Keratinocyte (primary cell): ENCODE measurements around the gene RYR2. TPM values are rescaled to one million over a fixed set of nuclear protein-coding genes. Genes with fewer than 3 reads are reported as not detected.

Source experiments
- DNase-seq: peaks from one replicate; pipeline ENCODE4 v3.0.0-alpha.2; 2011; ENCODE audit warnings: low read depth, missing footprints, low spot score
- FAIRE-seq: peaks from 2 replicates; lab custom pipeline; 2011; peaks lifted over from hg19 to GRCh38; lab: Jason Lieb, UNC
- H2AFZ ChIP-seq: 2 replicates; pipeline ENCODE4 v1.6.0; 2012; ENCODE audit warnings: low read length, control low read depth, inconsistent platforms; ENCODE audit not compliant: control insufficient read depth
- H3K27ac ChIP-seq: 2 replicates; pipeline ENCODE4 v1.5.1; 2011; ENCODE audit warnings: low read length; ENCODE audit not compliant: control insufficient read depth, insufficient read depth
- H3K27me3 ChIP-seq: 3 replicates; pipeline ENCODE4 v1.6.0; 2011; ENCODE audit warnings: low read length; ENCODE audit not compliant: control insufficient read depth, insufficient read depth; ENCODE audit errors: extremely low read depth
- H3K36me3 ChIP-seq, 2 experiments: 2 replicates in 1 of 2; 3 replicates in 1 of 2; pipeline ENCODE4 v1.5.1; 2011; ENCODE audit warnings: low read length in 2 of 2, mild to moderate bottlenecking in 1 of 2; ENCODE audit not compliant: control insufficient read depth in 2 of 2, insufficient read depth in 2 of 2; ENCODE audit errors: extremely low read depth in 1 of 2
- H3K4me1 ChIP-seq: 3 replicates; pipeline ENCODE4 v1.5.1; 2011; ENCODE audit warnings: low read length; ENCODE audit not compliant: control insufficient read depth, insufficient read depth; ENCODE audit errors: extremely low read depth
- H3K4me2 ChIP-seq: 3 replicates; pipeline ENCODE4 v1.6.0; 2011; ENCODE audit warnings: low read depth, low read length; ENCODE audit not compliant: control insufficient read depth, insufficient read depth; ENCODE audit errors: extremely low read depth
- H3K4me3 ChIP-seq, 3 experiments: fragments of 200-600 bp in 1 of 3; sonication (generic) in 1 of 3; 2 replicates in 2 of 3; 3 replicates in 1 of 3; pipeline ENCODE4 v1.5.1; 2011 to 2016; ENCODE audit warnings: low read length in 3 of 3, mild to moderate bottlenecking in 3 of 3, control low read depth in 2 of 3, inconsistent platforms in 1 of 3, low read depth in 1 of 3, mixed read lengths in 1 of 3, mixed run types in 1 of 3, moderate library complexity in 1 of 3; ENCODE audit not compliant: control insufficient read depth in 2 of 3, insufficient read depth in 2 of 3; ENCODE audit errors: extremely low read depth in 1 of 3
- H3K79me2 ChIP-seq: 2 replicates; pipeline ENCODE4 v1.6.0; 2012; ENCODE audit warnings: low read length; ENCODE audit not compliant: control insufficient read depth, insufficient read depth
- H3K9ac ChIP-seq: 3 replicates; pipeline ENCODE4 v1.6.0; 2011; ENCODE audit warnings: low read length; ENCODE audit not compliant: control insufficient read depth, insufficient read depth; ENCODE audit errors: extremely low read depth
- H3K9me1 ChIP-seq: 3 replicates; pipeline ENCODE4 v1.6.0; 2011; ENCODE audit warnings: low read length; ENCODE audit not compliant: control insufficient read depth, insufficient read depth; ENCODE audit errors: extremely low read depth
- H3K9me3 ChIP-seq: 2 replicates; pipeline ENCODE4 v1.5.1; 2012; ENCODE audit warnings: low read depth, low read length; ENCODE audit not compliant: control insufficient read depth
- H4K20me1 ChIP-seq: 3 replicates; pipeline ENCODE4 v1.6.0; 2011; ENCODE audit warnings: low read length; ENCODE audit not compliant: control insufficient read depth, insufficient read depth; ENCODE audit errors: extremely low read depth
- EZH2 ChIP-seq: IDR thresholded peaks from one replicate; pipeline ENCODE4 v1.6.1; 2012; ENCODE audit warnings: inconsistent platforms, mild to moderate bottlenecking, low read length, moderate library complexity
- dilution Hi-C: fragments of 300-500 bp; cut with MboI; formaldehyde crosslinking; loops from one replicate; pipeline ENCODE4 v1.7.0; 2020; ENCODE audit warnings: low sequenced_read_pairs; ENCODE audit not compliant: extremely low pct_ligation_motif_present
- polyA plus RNA-seq, 5 experiments: library from polyadenylated mRNA; depleted of rRNA in 3 of 5; stranded (reverse) in 3 of 5; stranded (forward) in 1 of 5; unstranded in 1 of 5; fragments of >200 nt; gene quantifications; 1 replicate in 1 of 5; 2 replicates in 3 of 5; 3 replicates in 1 of 5; pipeline versions ENCODE4 v1.2.1 to v1.2.3, GENCODE V29; 2011 to 2012; ENCODE audit warnings: missing spikeins in 2 of 5, low read depth in 1 of 5, low replicate concordance in 1 of 5
- TF ChIP-seq, protein P1 (sequence below), 3 experiments: IDR thresholded peaks in 1 of 3; conservative IDR thresholded peaks in 1 of 3; optimal IDR thresholded peaks in 1 of 3; 2 replicates in 2 of 3; 3 replicates in 1 of 3; pipeline versions ENCODE3 to v1.5.1; 2011; ENCODE audit warnings: low read length in 3 of 3, mild to moderate bottlenecking in 3 of 3, moderate library complexity in 2 of 3, control low read depth in 1 of 3, inconsistent platforms in 1 of 3; ENCODE audit not compliant: insufficient read depth in 2 of 3; ENCODE audit errors: extremely low read depth in 1 of 3

Gene RYR2
- polyA plus RNA-seq, 1 donor (not counting 4 experiments of a cell fraction or from before 2014, with no cell fraction given), result 0.05 TPM

- TF ChIP-seq, protein P1, sequence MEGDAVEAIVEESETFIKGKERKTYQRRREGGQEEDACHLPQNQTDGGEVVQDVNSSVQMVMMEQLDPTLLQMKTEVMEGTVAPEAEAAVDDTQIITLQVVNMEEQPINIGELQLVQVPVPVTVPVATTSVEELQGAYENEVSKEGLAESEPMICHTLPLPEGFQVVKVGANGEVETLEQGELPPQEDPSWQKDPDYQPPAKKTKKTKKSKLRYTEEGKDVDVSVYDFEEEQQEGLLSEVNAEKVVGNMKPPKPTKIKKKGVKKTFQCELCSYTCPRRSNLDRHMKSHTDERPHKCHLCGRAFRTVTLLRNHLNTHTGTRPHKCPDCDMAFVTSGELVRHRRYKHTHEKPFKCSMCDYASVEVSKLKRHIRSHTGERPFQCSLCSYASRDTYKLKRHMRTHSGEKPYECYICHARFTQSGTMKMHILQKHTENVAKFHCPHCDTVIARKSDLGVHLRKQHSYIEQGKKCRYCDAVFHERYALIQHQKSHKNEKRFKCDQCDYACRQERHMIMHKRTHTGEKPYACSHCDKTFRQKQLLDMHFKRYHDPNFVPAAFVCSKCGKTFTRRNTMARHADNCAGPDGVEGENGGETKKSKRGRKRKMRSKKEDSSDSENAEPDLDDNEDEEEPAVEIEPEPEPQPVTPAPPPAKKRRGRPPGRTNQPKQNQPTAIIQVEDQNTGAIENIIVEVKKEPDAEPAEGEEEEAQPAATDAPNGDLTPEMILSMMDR (optimal IDR thresholded peaks at IDR 0.05 in 1 of 3, IDR thresholded peaks at IDR 0.05 in 1 of 3, conservative IDR thresholded peaks at IDR 0.05 in 1 of 3; ENCODE audit: extremely low read depth in 1 of 3, insufficient read depth in 2 of 3, low read length in 3 of 3), result no peak
- TF ChIP-seq EZH2, result no peak
- Histone ChIP-seq H3K79me2 (no peaks in the 10 kb centered on the region), H3K9ac (no peak overlapping the region), H4K20me1 (no peaks in the 10 kb centered on the region), H3K4me3 (no peak overlapping the region), H3K9me3 (no peaks in the 10 kb centered on the region), H3K27me3 (no peaks in the 10 kb centered on the region), H3K4me2 (no peak overlapping the region), H2AFZ (no peak overlapping the region), H3K4me1 (no peaks in the 10 kb centered on the region), H3K9me1 (no peaks in the 10 kb centered on the region), H3K36me3 (no peaks in the 10 kb centered on the region), H3K27ac (no peak overlapping the region)
- dilution Hi-C loops, result no loop called here
- no peak for DNase-seq
- FAIRE-seq, result no peak
These were observed 274.4 kb downstream of the RYR2 start for GRCh38 chr1:237316352-237316751.

DNA sequence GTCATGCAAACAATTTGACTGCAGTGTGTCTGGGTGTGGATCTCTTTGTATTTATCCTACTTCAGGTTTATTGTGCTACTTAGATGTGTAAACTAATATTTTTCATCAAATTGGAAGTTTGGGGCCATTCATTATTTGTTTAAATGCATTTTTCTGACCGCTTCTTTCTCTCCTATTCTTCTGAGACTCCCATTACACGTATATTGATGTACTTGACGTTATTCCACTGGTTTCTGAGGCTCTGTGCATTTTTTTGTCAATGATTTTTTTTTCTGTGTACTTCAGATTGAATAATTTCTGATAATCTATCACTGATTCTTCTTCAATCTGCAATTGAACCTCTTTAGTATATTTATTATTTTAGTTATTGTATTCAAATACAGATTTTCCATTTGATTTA lies 276.8 kb downstream of the RYR2 start:
- DNase-seq, result no peak
- Histone ChIP-seq H3K4me1 (no peaks in the 10 kb centered on the region), H3K4me2 (no peak overlapping the region), H3K9me1 (no peaks in the 10 kb centered on the region), H3K9me3 (no peaks in the 10 kb centered on the region), H3K79me2 (no peaks in the 10 kb centered on the region), H3K27ac (no peak overlapping the region), H3K4me3 (no peak overlapping the region), H3K27me3 (no peaks in the 10 kb centered on the region), H3K9ac (no peak overlapping the region), H2AFZ (no peak overlapping the region), H3K36me3 (no peaks in the 10 kb centered on the region), H4K20me1 (no peaks in the 10 kb centered on the region)
- no peak for TF ChIP-seq EZH2
- TF ChIP-seq, protein P1 (optimal IDR thresholded peaks at IDR 0.05 in 1 of 3, IDR thresholded peaks at IDR 0.05 in 1 of 3, conservative IDR thresholded peaks at IDR 0.05 in 1 of 3; ENCODE audit: extremely low read depth in 1 of 3, insufficient read depth in 2 of 3, low read length in 3 of 3), result no peak
- no peak for FAIRE-seq
- dilution Hi-C loops, result no loop called here
